Inflammatory macrophage treated with lipopolysaccharide for 1 hour (primary cell): ENCODE data around the gene SLC39A9.

Experiments
- DNase-seq, 2 donors: peaks; one replicate each; pipeline ENCODE4 v3.0.0-alpha.2; 2020 to 2022

Gene SLC39A9, protein sequence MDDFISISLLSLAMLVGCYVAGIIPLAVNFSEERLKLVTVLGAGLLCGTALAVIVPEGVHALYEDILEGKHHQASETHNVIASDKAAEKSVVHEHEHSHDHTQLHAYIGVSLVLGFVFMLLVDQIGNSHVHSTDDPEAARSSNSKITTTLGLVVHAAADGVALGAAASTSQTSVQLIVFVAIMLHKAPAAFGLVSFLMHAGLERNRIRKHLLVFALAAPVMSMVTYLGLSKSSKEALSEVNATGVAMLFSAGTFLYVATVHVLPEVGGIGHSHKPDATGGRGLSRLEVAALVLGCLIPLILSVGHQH

DNA sequence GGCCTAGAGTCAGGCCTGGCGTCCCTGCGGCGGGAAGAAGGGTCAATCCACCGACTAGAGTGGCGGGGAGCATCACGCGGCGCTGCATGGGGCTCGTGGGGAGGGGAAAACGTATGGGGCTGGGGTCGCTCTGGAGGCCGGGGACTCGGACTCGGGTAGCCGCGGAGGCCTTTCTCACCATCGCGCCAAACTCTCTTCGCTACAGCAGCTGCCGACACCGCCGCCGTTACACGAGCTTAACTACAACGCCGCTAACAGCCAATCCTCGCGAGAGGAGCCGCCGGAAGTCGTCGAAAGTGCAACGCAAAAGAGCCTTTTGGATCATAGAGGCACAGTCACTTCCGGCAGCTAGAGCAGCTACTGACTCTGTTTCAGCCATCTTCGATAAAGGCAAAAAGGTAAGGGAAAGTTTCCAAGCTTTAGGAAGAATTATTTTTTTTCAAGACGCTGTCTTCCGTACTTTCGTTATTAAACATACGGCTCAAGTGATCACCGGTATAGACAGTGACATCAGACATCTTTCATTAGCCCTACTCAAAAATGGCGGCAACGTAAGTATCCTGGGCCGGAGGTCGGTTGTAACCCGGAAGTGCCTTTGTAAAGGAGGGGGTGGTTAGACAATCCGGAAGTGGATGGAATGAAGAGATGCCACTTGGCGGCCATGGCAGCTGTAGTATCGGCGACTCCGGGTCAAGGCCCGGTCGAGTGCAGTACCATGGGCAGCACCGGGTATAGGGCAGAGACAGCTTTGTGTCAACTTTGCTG, at the start of gene SLC39A9, which contains the start of gene ERH:
SLC39A9 (plus strand) TSS at position 640 of the 765 bp plus-strand sequence. CDS start 678 bp downstream, outside the sequence.
ERH (minus strand) TSS at position 247 of the 765 bp plus-strand sequence; CDS start at position 181, 66 bp downstream.
- DNase-seq = peak; percentile 96 to 98

DNA sequence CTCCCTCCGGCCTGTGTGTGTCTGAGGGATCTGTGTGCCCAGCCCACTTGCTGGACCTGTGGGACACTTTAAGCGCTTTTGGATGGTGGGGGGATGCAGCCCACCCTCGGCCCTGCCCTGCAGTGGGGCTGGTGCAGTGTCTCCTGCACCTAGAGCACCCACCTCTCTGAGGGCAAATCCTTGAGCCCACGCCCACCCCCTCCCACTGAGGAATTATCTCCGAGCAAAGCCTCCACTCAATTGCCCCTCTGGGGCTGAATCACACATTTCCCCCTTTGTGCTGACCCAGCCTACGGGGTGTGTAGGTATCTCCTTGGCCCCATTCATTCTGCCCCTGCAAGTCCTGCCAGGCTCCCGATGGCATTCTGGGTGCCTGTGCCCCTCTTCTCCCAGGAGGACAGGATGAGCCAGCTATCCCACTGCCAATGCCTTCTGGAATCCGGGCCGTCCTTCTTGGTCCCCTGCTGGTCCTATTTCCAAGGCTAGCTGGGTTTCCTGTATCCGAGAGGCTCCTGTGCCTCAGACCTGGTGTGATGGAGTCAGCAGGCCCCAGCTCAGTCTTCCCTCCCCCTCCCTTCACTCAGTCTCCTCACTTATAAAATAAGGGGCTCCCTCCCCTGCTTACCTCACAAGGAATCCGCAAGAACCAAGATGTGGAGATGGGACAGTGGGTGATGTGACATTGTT, 49.3 kb upstream of the SLC39A9 start:
- no peak for DNase-seq

- DNase-seq = no peak
These were observed 47.6 kb upstream of the SLC39A9 start for GRCh38 chr14:69350892-69351291.

- DNase-seq = peak; percentile 14 to 38
These were observed 47.1 kb upstream of the SLC39A9 start for GRCh38 chr14:69351385-69351784.

DNA sequence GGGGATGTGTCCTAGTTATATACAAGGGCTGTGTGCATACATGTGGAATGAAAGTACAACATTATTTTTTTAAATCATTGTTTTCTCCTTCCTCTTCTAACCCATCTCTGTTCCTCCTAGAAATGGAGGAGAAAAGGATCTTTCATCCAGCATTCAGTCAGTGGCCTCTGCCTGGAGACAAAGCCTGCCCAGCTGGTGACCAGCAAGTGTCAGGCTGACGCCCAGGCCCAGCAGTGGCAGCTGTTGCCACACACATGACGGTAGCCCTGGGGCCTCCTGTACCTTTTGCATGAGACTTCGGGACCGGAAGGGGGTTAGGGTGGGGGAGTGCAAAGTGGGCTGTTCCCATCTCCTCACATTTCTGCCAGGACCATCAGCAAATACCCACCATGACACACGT, 46.6 kb upstream of the SLC39A9 start:
- DNase-seq = no peak

GRCh38 chr14:69353168-69353567, 45.3 kb upstream of the SLC39A9 start:
- DNase-seq = no peak

DNA sequence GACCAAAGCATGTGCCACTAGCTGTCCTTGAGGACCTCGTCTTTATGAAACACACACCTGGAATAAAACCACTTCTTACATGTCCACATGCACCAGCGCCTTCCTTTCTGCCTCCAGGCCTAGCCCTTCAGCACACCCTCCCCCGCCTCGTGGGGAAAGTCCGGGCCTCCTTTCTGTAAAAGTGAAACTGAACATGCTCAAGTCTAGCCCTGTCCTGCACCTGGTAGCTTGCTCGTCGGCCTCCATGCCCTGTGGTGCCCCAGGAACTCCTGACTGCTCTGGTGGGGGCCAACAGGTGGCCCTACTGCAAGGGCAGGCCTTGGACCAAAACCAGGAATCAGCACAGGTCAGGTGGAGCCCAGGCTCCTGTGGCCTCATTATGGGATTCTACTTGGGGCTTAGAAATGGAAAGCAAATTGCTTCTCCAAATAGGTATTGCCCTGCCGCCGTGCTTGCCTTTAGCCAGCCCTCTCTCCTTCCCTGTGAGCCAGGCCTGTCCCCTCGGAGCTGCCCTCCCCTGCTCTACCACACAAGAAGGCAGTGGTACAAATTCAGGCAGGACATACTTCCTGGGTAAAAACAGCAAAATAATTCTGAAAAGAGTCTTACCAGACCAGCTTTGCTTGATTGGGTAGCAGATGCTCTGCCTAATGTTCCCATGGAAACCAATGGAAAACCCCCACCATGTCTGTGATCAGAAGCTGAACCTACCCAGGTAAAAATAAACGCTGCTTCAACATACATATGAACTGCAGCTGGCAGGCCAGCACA, 43.9 kb upstream of the SLC39A9 start:
- peak in 1 of 2 donors; percentile 2 for DNase-seq

DNA sequence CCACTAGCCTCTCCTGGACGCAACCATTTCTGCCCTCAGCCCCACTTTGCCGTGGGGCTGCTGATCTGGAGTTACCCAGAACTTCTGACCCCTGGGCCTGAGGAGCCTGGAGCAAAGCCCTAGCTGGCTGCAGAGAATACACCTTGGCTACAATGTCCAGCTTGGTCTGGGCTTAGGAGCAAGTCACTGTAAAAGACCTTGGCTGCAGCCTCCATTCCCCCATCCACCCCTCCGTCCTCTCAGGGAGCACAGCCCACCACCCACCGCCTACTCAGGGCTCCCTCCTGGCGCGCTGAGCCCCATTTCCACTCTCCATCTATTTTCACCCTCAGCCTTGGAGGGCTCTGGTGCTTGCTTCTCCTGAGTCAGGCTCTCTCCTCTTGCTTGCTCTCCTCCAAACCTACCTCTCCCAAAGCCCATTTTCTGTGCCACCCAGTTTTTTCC, 43.3 kb upstream of the SLC39A9 start:
- no peak for DNase-seq

GRCh38 chr14:69355607-69356281, 42.7 kb upstream of the SLC39A9 start:
- no peak for DNase-seq

DNA sequence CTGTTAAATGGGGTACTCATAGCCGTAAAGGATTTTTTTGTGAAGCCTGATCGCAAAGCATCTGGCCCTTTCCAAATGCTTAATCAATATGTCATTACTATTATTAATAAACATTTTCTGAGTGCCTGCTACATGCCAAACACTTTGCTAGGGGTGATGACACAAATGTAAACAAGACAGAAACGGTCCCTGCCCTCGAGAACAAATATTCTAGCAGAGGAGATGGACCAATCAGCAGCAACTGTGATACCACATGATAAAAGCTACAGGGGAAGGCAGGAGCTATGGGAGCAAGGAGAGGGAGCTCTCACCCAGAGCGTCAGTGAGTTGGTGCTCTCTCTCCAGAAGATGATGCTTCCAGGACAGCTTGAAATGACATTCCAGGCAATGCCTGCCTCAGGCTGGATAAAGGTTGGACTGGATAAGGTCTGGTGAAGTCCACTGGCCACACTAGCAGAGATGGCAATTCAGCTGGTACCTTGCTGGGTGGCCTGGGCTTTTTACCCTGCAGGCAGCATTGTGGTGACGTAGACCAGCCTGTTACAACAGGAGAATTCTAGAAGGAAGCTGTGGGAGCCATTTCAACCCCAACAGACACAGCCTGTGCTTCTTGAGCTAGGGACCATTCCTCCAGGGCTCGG, 41.5 kb upstream of the SLC39A9 start:
- DNase-seq = no peak

DNA sequence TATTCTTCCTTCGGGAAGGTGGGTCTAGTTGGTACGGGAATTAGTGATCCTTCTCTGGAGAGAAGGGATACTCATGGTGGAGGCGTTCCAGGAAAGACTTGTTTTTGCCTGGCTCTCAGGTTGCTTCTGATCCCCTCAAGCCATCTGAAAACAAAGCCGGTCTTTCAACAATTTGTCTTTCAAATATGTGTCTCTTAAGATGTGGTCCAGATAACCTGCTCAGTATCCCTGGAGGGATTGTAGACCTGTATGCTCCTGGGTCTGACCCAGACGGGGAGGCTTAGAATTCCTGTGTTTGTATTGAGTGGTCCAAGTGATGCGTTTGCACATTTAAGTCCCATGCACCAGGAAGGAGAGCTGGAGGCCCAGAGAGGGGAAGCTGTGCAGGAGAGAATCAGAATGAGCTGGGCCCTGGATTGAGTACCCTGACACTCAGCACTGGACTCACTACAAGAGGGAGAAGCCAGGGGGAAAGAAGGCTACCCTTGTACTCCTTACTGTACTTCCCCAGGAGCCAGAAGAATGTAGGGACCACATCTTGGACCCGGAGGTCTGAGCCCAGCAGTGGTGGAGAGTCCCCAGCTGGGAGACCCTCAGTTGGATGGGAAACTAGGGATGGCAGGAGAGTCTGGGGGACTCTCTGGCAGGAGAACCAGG, 40.8 kb upstream of the SLC39A9 start:
- no peak for DNase-seq

- no peak for DNase-seq
These were observed 40.1 kb upstream of the SLC39A9 start for GRCh38 chr14:69358233-69358963.

DNA sequence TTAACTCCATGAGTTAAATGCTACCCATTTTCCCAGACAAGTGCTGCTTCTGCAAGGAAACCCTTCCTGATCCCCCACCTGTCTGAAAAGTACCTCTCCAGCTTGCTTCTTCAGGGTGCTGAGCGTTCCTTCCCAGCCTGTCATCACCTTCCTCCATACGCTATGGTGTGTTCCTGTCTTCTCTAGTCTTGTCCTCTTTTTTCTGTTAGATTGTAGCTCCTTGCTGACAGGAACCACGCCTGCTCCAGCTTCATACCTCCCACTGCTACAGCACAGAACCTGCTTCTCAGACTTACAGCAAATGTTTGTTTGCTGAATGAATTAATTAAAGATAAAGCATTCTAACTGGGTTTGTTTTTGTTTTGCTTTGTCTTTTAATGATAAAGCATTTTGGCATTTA, 39.5 kb upstream of the SLC39A9 start:
- DNase-seq = no peak

- DNase-seq = no peak
These were observed 37.9 kb upstream of the SLC39A9 start for GRCh38 chr14:69360438-69361108.

DNA sequence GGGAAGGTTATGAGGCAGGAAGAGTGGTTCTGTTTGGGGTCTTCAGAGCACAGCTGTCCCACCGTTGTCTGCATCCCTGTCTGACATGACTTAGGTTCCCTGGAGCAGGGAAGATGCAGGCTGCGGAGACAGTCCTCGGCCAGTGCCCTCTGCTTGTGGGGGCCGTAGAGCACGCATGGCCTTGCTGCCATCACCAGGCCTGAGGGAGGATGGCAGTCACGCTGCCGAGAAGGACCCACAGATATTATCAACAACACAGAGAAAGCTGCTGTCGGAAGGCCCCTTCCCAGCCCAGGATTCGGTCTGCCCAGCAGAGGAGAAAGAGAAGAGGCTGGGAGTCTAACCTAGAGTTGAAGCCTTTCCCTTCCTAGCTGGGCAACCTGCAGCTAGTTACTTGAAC, 35.4 kb upstream of the SLC39A9 start:
- DNase-seq = no peak

GRCh38 chr14:69363964-69364363, 34.5 kb upstream of the SLC39A9 start:
- DNase-seq = no peak

DNA sequence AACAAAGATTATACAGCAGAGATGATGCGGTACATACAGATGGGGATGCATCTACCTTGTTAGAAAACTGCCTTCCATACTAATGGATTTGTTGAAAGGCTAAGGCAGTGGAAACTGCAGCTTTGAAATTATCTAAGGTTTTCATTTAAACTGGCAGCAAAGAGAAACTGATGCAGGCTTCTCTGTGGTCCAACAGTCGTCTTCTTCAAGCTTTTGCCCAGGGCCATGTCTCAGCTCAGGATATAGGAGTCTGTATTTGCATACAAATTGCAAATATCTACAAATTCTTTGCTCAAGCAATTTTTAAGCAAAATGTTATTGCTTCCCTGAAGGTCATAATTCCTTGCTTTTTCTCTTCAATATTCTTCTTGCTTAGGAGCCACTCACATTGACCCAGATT, 34.1 kb upstream of the SLC39A9 start:
- no peak for DNase-seq

DNA sequence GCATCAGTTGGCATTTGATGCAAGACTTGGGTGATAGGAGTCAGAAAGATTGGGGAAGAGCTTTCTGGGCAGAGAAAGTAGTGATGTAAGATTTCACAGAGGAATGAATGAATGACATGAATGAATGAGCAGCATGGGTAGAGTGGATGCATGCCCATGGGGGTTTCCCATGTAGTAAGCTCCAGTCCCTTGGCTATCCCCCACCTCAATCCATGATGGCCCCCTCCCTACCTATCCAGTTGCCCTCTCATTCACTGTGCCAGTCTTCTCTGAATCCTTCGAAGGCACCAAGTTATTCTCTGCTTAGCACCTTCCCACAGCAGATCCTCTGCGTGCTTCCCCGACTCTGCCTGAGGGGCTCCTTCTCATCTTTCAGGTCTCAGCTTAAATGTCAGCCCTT, 32.4 kb upstream of the SLC39A9 start:
- no peak for DNase-seq

DNA sequence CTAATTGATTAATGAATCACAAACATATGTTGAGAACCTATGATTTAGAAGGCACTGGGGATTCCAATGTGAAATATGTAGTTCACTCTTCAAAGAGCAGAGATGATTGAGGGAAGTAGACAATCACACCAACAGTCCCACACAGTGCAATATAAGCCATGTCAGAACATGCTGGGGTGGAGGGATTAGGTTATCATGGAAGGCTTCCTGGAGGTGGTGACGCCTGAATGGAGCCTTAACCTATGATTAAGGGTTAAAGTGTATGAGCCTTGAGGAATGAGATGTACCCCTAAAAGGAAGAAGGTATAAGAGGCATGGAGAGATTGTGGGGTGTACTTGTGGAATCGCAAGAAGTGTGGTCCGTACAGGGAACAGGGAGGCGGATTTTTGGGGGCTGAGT, 31.7 kb upstream of the SLC39A9 start:
- DNase-seq = no peak

- no peak for DNase-seq
These were observed 30.1 kb upstream of the SLC39A9 start for GRCh38 chr14:69368381-69368780.
